GM23338 (cell line): Measurements from ENCODE around the gene ATG2A. TPM values are rescaled to one million over a fixed set of nuclear protein-coding genes. Genes with fewer than 3 reads are reported as not detected.

ENCODE experiments used
- ATAC-seq: fragments of 200-7000 bp; cut with Tn5 transposase; 3 replicates; pipeline ENCODE4 v1.9.1; 2020
- DNase-seq: peaks from one replicate; pipeline ENCODE4 v3.0.0-alpha.2; 2015; ENCODE audit warnings: low spot score
- H2AFZ ChIP-seq: fragments of 200-600 bp; sonication (generic); 2 replicates; pipeline ENCODE4 v1.8.0; 2016; ENCODE audit warnings: antibody characterized with exemption, mild to moderate bottlenecking, moderate library complexity
- H3F3A ChIP-seq: fragments of 200-600 bp; sonication (generic); replicated peaks from 2 replicates; pipeline ENCODE4 v1.8.0; 2017; ENCODE audit warnings: antibody characterized with exemption, mixed run types, low read depth
- H3K27ac ChIP-seq: fragments of 200-600 bp; sonication (generic); 2 replicates; pipeline ENCODE4 v1.6.1; 2016; ENCODE audit warnings: low read depth
- H3K27me3 ChIP-seq: fragments of 200-600 bp; sonication (generic); 2 replicates; pipeline ENCODE4 v1.8.0; 2016; ENCODE audit warnings: mild to moderate bottlenecking, mixed run types, moderate library complexity; ENCODE audit not compliant: insufficient read depth
- H3K36me3 ChIP-seq: fragments of 200-600 bp; sonication (generic); 2 replicates; pipeline ENCODE4 v1.8.0; 2016; ENCODE audit warnings: mild to moderate bottlenecking; ENCODE audit not compliant: insufficient read depth
- H3K4me1 ChIP-seq: fragments of 200-600 bp; sonication (generic); 2 replicates; pipeline ENCODE4 v1.8.0; 2016; ENCODE audit warnings: mild to moderate bottlenecking, moderate library complexity; ENCODE audit not compliant: insufficient read depth
- H3K4me2 ChIP-seq: fragments of 200-600 bp; sonication (generic); 2 replicates; pipeline ENCODE4 v1.7.1; 2017; ENCODE audit warnings: mixed run types
- H3K4me3 ChIP-seq: fragments of 200-600 bp; sonication (generic); 2 replicates; pipeline ENCODE4 v1.6.1; 2016; ENCODE audit warnings: mixed run types
- H3K79me2 ChIP-seq: fragments of 200-600 bp; sonication (generic); replicated peaks from 2 replicates; pipeline ENCODE4 v1.8.0; 2017; ENCODE audit warnings: mild to moderate bottlenecking; ENCODE audit not compliant: insufficient read depth
- H3K9me2 ChIP-seq: fragments of 200-600 bp; sonication (generic); 2 replicates; pipeline ENCODE4 v1.8.0; 2017; ENCODE audit not compliant: insufficient read depth
- H4K20me1 ChIP-seq: fragments of 200-600 bp; sonication (generic); replicated peaks from 2 replicates; pipeline ENCODE4 v1.8.0; 2017; ENCODE audit warnings: mild to moderate bottlenecking; ENCODE audit not compliant: insufficient read depth
- H3K27ac Mint-ChIP-seq: 2 replicates; pipeline ENCODE4 v1.8.0; 2020; ENCODE audit warnings: inconsistent platforms, mild to moderate bottlenecking, moderate library complexity, mixed read lengths
- H3K27me3 Mint-ChIP-seq: 3 replicates; pipeline ENCODE4 v1.8.0; 2022; ENCODE audit warnings: low read depth, mild to moderate bottlenecking, moderate library complexity, mixed read lengths, inconsistent platforms; ENCODE audit not compliant: insufficient read depth, poor library complexity
- H3K36me3 Mint-ChIP-seq: 3 replicates; pipeline ENCODE4 v1.8.0; 2021; ENCODE audit warnings: low read depth, mild to moderate bottlenecking, inconsistent platforms, moderate library complexity, mixed read lengths
- H3K4me1 Mint-ChIP-seq: 3 replicates; pipeline ENCODE4 v1.8.0; 2020; ENCODE audit warnings: mild to moderate bottlenecking, inconsistent platforms, mixed read lengths
- H3K4me3 Mint-ChIP-seq: 3 replicates; pipeline ENCODE4 v1.8.0; 2021; ENCODE audit warnings: moderate library complexity, mild to moderate bottlenecking, inconsistent platforms, mixed read lengths
- H3K9me3 Mint-ChIP-seq: 3 replicates; pipeline ENCODE4 v1.8.0; 2020; ENCODE audit warnings: moderate library complexity, mild to moderate bottlenecking, inconsistent platforms, mixed read lengths
- CREB1 ChIP-seq: fragments of 250-450 bp; sonication (Bioruptor Pico); IDR thresholded peaks from 2 replicates; pipeline ENCODE4 v1.5.0; 2020; ENCODE audit warnings: low read depth, mild to moderate bottlenecking, moderate library complexity
- EZH2 ChIP-seq: fragments of 200-600 bp; sonication (generic); IDR thresholded peaks from one replicate; pipeline ENCODE4 v1.8.0; 2017; ENCODE audit warnings: antibody characterized with exemption, mild to moderate bottlenecking, low read depth; ENCODE audit not compliant: unreplicated experiment
- EZH2phosphoT487 ChIP-seq: fragments of 200-600 bp; sonication (generic); IDR thresholded peaks from one replicate; pipeline ENCODE4 v1.8.1; 2018; ENCODE audit warnings: antibody characterized with exemption; ENCODE audit not compliant: unreplicated experiment
- JUNB ChIP-seq: IDR thresholded peaks from one replicate; pipeline ENCODE4 v1.6.1; 2016; ENCODE audit warnings: antibody characterized with exemption; ENCODE audit not compliant: unreplicated experiment
- POLR2AphosphoS5 ChIP-seq: IDR thresholded peaks from 2 replicates; pipeline ENCODE4 v1.6.1; 2016; ENCODE audit warnings: antibody characterized with exemption, low read depth
- STAT1 ChIP-seq: IDR thresholded peaks from one replicate; pipeline ENCODE4 v1.6.1; 2016; ENCODE audit warnings: antibody characterized with exemption; ENCODE audit not compliant: unreplicated experiment
- ZNF114 ChIP-seq: fragments of 250-450 bp; sonication (Bioruptor Pico); IDR thresholded peaks from 2 replicates; pipeline ENCODE4 v1.5.0; 2020; ENCODE audit warnings: mild to moderate bottlenecking, moderate library complexity
- polyA plus RNA-seq: library from polyadenylated mRNA; unstranded; fragments of >200 nt; fragmentation: Nextera tagmentation; extraction: Ambion mirVana; gene quantifications from 2 replicates; pipeline ENCODE4 v1.2.1, GENCODE V29; 2016
- total RNA-seq: library from RNA; depleted of rRNA; stranded (reverse); fragments of >200 nt; shearing (Covaris generic); gene quantifications from 2 replicates; pipeline ENCODE4 v1.2.3, GENCODE V29; 2014
- TF ChIP-seq, protein P1 (sequence below): IDR thresholded peaks from one replicate; pipeline ENCODE4 v1.6.1; 2018; ENCODE audit warnings: antibody characterized with exemption; ENCODE audit not compliant: unreplicated experiment
- TF ChIP-seq, protein P2 (sequence below): fragments of 250-450 bp; sonication (Bioruptor Pico); IDR thresholded peaks from 2 replicates; pipeline ENCODE4 v1.5.0; 2020; ENCODE audit warnings: mild to moderate bottlenecking, moderate library complexity

The ATG2A gene
- total and polyA plus RNA-seq, 2 experiments from 2014 or later: 8.7 to 31.7 TPM

DNA sequence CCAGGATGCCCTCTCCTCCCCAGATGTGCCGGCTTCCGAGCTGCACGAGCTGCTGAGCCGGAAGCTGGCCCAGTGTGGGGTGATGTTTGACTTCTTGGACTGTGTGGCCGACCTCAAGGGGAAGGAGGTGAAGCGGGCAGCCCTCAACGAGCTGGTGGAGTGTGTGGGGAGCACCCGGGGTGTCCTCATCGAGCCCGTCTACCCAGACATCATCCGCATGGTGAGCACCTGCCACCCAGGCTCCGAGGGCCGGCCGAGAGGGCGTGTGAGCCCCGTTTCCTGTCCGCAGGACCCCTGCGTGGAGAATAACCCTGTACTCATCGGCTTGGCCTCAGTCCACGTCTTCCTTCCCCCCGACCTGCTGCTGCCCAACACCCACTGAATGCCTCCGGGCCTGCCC is 9.7 kb upstream of the ATG2A start:
- H3K4me2 ChIP-seq: no peak overlapping the region
- peaks cover 4% of the 10 kb centered on the region; the same call in 1 of the 2 replicates for H3K4me1 ChIP-seq
- H3K36me3 ChIP-seq: no peaks in the 10 kb centered on the region
- H4K20me1 ChIP-seq: no peaks in the 10 kb centered on the region; the same call in 1 of the 2 replicates
- H3K4me1 Mint-ChIP-seq: peaks cover 6% of the 10 kb centered on the region; the same call in 1 of the 3 replicates
- H3K36me3 Mint-ChIP-seq: no peaks in the 10 kb centered on the region
- no peak overlapping the region for H3K4me3 ChIP-seq
- no peak for ATAC-seq
- no peak overlapping the region for H3K27ac ChIP-seq
- H3K27ac Mint-ChIP-seq: no peak overlapping the region
- no peak for TF ChIP-seq CREB1 (CRISPR knock-in tag)
- no peak for TF ChIP-seq STAT1
- TF ChIP-seq ZNF114: no peak
- TF ChIP-seq, protein P1, sequence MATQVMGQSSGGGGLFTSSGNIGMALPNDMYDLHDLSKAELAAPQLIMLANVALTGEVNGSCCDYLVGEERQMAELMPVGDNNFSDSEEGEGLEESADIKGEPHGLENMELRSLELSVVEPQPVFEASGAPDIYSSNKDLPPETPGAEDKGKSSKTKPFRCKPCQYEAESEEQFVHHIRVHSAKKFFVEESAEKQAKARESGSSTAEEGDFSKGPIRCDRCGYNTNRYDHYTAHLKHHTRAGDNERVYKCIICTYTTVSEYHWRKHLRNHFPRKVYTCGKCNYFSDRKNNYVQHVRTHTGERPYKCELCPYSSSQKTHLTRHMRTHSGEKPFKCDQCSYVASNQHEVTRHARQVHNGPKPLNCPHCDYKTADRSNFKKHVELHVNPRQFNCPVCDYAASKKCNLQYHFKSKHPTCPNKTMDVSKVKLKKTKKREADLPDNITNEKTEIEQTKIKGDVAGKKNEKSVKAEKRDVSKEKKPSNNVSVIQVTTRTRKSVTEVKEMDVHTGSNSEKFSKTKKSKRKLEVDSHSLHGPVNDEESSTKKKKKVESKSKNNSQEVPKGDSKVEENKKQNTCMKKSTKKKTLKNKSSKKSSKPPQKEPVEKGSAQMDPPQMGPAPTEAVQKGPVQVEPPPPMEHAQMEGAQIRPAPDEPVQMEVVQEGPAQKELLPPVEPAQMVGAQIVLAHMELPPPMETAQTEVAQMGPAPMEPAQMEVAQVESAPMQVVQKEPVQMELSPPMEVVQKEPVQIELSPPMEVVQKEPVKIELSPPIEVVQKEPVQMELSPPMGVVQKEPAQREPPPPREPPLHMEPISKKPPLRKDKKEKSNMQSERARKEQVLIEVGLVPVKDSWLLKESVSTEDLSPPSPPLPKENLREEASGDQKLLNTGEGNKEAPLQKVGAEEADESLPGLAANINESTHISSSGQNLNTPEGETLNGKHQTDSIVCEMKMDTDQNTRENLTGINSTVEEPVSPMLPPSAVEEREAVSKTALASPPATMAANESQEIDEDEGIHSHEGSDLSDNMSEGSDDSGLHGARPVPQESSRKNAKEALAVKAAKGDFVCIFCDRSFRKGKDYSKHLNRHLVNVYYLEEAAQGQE: no peak
- TF ChIP-seq, protein P2, sequence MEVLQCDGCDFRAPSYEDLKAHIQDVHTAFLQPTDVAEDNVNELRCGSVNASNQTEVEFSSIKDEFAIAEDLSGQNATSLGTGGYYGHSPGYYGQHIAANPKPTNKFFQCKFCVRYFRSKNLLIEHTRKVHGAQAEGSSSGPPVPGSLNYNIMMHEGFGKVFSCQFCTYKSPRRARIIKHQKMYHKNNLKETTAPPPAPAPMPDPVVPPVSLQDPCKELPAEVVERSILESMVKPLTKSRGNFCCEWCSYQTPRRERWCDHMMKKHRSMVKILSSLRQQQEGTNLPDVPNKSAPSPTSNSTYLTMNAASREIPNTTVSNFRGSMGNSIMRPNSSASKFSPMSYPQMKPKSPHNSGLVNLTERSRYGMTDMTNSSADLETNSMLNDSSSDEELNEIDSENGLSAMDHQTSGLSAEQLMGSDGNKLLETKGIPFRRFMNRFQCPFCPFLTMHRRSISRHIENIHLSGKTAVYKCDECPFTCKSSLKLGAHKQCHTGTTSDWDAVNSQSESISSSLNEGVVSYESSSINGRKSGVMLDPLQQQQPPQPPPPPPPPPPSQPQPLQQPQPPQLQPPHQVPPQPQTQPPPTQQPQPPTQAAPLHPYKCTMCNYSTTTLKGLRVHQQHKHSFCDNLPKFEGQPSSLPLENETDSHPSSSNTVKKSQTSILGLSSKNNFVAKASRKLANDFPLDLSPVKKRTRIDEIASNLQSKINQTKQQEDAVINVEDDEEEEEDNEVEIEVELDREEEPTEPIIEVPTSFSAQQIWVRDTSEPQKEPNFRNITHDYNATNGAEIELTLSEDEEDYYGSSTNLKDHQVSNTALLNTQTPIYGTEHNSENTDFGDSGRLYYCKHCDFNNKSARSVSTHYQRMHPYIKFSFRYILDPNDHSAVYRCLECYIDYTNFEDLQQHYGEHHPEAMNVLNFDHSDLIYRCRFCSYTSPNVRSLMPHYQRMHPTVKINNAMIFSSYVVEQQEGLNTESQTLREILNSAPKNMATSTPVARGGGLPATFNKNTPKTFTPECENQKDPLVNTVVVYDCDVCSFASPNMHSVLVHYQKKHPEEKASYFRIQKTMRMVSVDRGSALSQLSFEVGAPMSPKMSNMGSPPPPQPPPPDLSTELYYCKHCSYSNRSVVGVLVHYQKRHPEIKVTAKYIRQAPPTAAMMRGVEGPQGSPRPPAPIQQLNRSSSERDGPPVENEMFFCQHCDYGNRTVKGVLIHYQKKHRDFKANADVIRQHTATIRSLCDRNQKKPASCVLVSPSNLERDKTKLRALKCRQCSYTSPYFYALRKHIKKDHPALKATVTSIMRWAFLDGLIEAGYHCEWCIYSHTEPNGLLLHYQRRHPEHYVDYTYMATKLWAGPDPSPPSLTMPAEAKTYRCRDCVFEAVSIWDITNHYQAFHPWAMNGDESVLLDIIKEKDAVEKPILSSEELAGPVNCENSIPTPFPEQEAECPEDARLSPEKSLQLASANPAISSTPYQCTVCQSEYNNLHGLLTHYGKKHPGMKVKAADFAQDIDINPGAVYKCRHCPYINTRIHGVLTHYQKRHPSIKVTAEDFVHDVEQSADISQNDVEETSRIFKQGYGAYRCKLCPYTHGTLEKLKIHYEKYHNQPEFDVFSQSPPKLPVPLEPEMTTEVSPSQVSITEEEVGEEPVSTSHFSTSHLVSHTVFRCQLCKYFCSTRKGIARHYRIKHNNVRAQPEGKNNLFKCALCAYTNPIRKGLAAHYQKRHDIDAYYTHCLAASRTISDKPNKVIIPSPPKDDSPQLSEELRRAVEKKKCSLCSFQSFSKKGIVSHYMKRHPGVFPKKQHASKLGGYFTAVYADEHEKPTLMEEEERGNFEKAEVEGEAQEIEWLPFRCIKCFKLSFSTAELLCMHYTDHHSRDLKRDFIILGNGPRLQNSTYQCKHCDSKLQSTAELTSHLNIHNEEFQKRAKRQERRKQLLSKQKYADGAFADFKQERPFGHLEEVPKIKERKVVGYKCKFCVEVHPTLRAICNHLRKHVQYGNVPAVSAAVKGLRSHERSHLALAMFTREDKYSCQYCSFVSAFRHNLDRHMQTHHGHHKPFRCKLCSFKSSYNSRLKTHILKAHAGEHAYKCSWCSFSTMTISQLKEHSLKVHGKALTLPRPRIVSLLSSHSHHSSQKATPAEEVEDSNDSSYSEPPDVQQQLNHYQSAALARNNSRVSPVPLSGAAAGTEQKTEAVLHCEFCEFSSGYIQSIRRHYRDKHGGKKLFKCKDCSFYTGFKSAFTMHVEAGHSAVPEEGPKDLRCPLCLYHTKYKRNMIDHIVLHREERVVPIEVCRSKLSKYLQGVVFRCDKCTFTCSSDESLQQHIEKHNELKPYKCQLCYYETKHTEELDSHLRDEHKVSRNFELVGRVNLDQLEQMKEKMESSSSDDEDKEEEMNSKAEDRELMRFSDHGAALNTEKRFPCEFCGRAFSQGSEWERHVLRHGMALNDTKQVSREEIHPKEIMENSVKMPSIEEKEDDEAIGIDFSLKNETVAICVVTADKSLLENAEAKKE (CRISPR knock-in tag): no peak
- no peak for TF ChIP-seq EZH2
- no peak for TF ChIP-seq POLR2AphosphoS5
- no peak for TF ChIP-seq JUNB
- no peak for TF ChIP-seq EZH2phosphoT487
- H3K9me3 Mint-ChIP-seq: no peaks in the 10 kb centered on the region; the same call in 2 of the 3 replicates
- H3K4me3 Mint-ChIP-seq: no peak overlapping the region
- peaks cover 14% of the 10 kb centered on the region for H3K27me3 Mint-ChIP-seq
- H3F3A ChIP-seq: no peaks in the 10 kb centered on the region
- no peak overlapping the region for H2AFZ ChIP-seq
- no peaks in the 10 kb centered on the region for H3K79me2 ChIP-seq
- H3K27me3 ChIP-seq: no peaks in the 10 kb centered on the region
- no peak for DNase-seq
- H3K9me2 ChIP-seq: no peaks in the 10 kb centered on the region
